ENCODE results near the gene CLTA.
A peak's percentile ranks its signal among the peaks of the same experiment; 100 is the strongest.

The CLTA gene

GRCh38 chr9:36164372-36164771 lies 26.3 kb upstream of the CLTA start:
- Histone ChIP-seq H3K4me3 (ENCODE audit: low read depth, low read length, poor library complexity, severe bottlenecking) (no peak overlapping the region), H3K4me2 (ENCODE audit: low read length) (no peak overlapping the region), H2AFZ (ENCODE audit: low read length) (no peak overlapping the region), H3K36me3 (ENCODE audit: insufficient read depth, low read length) (no peaks in the 10 kb centered on the region), H3K27me3 (ENCODE audit: insufficient read depth, low read length) (0 out of 2 replicates have a peak, but pooled peaks cover 9% of the 10 kb centered on the region), H3K27ac (ENCODE audit: low read depth, low read length, poor library complexity, severe bottlenecking) (no peak overlapping the region), H3K9me3 (ENCODE audit: low read length) (no peaks in the 10 kb centered on the region), H4K20me1 (ENCODE audit: insufficient read depth, low read length) (no peaks in the 10 kb centered on the region), H3F3A (ENCODE audit: insufficient read depth, low read length) (no peaks in the 10 kb centered on the region), H3K9me2 (ENCODE audit: low read depth, low read length) (no peaks in the 10 kb centered on the region), H3K79me2 (ENCODE audit: insufficient read depth, low read length) (no peaks in the 10 kb centered on the region), H3K4me1 (ENCODE audit: insufficient read depth, low read length, severe bottlenecking) (peaks cover 9% of the 10 kb centered on the region), H3K9ac (ENCODE audit: low read length) (no peak overlapping the region)
- TF ChIP-seq, protein P1, sequence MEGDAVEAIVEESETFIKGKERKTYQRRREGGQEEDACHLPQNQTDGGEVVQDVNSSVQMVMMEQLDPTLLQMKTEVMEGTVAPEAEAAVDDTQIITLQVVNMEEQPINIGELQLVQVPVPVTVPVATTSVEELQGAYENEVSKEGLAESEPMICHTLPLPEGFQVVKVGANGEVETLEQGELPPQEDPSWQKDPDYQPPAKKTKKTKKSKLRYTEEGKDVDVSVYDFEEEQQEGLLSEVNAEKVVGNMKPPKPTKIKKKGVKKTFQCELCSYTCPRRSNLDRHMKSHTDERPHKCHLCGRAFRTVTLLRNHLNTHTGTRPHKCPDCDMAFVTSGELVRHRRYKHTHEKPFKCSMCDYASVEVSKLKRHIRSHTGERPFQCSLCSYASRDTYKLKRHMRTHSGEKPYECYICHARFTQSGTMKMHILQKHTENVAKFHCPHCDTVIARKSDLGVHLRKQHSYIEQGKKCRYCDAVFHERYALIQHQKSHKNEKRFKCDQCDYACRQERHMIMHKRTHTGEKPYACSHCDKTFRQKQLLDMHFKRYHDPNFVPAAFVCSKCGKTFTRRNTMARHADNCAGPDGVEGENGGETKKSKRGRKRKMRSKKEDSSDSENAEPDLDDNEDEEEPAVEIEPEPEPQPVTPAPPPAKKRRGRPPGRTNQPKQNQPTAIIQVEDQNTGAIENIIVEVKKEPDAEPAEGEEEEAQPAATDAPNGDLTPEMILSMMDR (IDR thresholded peaks at IDR 0.05; ENCODE audit: low read length), result no peak

DNA sequence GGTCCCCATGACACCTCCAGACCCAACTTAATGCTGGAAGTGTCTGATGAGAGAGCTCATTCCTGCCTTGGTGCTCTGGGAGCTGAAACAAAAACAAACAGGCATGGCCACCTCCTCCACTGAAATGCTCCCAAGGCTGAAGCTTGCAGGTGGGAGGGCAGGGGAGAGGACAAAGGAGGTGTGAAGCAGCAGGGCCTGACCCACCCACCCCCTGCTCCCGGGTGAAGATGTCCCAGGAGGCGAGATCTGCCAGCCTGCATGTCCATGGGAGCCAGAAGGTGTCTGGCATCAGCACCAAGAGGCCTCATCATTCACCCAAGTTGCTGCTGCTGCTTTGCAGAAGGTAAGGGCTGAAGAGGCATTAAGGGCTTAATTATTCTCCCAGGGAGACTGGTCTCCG lies 25.7 kb upstream of the CLTA start:
- TF ChIP-seq, protein P1 (IDR thresholded peaks at IDR 0.05; ENCODE audit: low read length), result no peak
- TF ChIP-seq EZH2 (IDR thresholded peaks at IDR 0.05; ENCODE audit: borderline replicate concordance, low read length), result no peak
- no peaks in the 10 kb centered on the region for H4K20me1 ChIP-seq (ENCODE audit: insufficient read depth, low read length)
- no peak overlapping the region for H3K4me2 ChIP-seq (ENCODE audit: low read length)
- no peak overlapping the region for H3K4me3 ChIP-seq (ENCODE audit: low read depth, low read length, poor library complexity, severe bottlenecking)
- no peaks in the 10 kb centered on the region for H3K9me2 ChIP-seq (ENCODE audit: low read depth, low read length)
- no peaks in the 10 kb centered on the region for H3K36me3 ChIP-seq (ENCODE audit: insufficient read depth, low read length)
- H3K27ac ChIP-seq (ENCODE audit: low read depth, low read length, poor library complexity, severe bottlenecking), result no peak overlapping the region
- no peak overlapping the region for H2AFZ ChIP-seq (ENCODE audit: low read length)
- no peak overlapping the region for H3K9ac ChIP-seq (ENCODE audit: low read length)
- H3K9me3 ChIP-seq (ENCODE audit: low read length), result no peaks in the 10 kb centered on the region
- H3F3A ChIP-seq (ENCODE audit: insufficient read depth, low read length), result no peaks in the 10 kb centered on the region
- peaks cover 9% of the 10 kb centered on the region for H3K4me1 ChIP-seq (ENCODE audit: insufficient read depth, low read length, severe bottlenecking)
- H3K79me2 ChIP-seq (ENCODE audit: insufficient read depth, low read length), result no peaks in the 10 kb centered on the region
- H3K27me3 ChIP-seq (ENCODE audit: insufficient read depth, low read length), result 0 out of 2 replicates have a peak, but pooled peaks cover 9% of the 10 kb centered on the region

- no peaks in the 10 kb centered on the region for H3F3A ChIP-seq (ENCODE audit: insufficient read depth, low read length)
- no peak overlapping the region for H2AFZ ChIP-seq (ENCODE audit: low read length)
- H4K20me1 ChIP-seq (ENCODE audit: insufficient read depth, low read length), result no peaks in the 10 kb centered on the region
- H3K4me1 ChIP-seq (ENCODE audit: insufficient read depth, low read length, severe bottlenecking), result peaks cover 9% of the 10 kb centered on the region
- H3K27ac ChIP-seq (ENCODE audit: low read depth, low read length, poor library complexity, severe bottlenecking), result no peak overlapping the region
- H3K9me3 ChIP-seq (ENCODE audit: low read length), result no peaks in the 10 kb centered on the region
- H3K4me3 ChIP-seq (ENCODE audit: low read depth, low read length, poor library complexity, severe bottlenecking), result peak overlapping the region; percentile 59
- H3K4me2 ChIP-seq (ENCODE audit: low read length), result peak overlapping the region; percentile 89; the same call in 1 of the 2 replicates
- H3K27me3 ChIP-seq (ENCODE audit: insufficient read depth, low read length), result 0 out of 2 replicates have a peak, but pooled peaks cover 9% of the 10 kb centered on the region
- no peaks in the 10 kb centered on the region for H3K79me2 ChIP-seq (ENCODE audit: insufficient read depth, low read length)
- H3K36me3 ChIP-seq (ENCODE audit: insufficient read depth, low read length), result no peaks in the 10 kb centered on the region
- TF ChIP-seq EZH2 (IDR thresholded peaks at IDR 0.05; ENCODE audit: borderline replicate concordance, low read length), result no peak
- TF ChIP-seq, protein P1 (IDR thresholded peaks at IDR 0.05; ENCODE audit: low read length), result no peak
- H3K9ac ChIP-seq (ENCODE audit: low read length), result no peak overlapping the region
- no peaks in the 10 kb centered on the region for H3K9me2 ChIP-seq (ENCODE audit: low read depth, low read length)
These were observed 24.9 kb upstream of the CLTA start for GRCh38 chr9:36165826-36166167.

Measured in OCI-LY1 (cell line).